ENCODE results near the gene ZNF569.
"Not testable (repeated sequence)": the region's sequence is repeated elsewhere in the genome, so short reads cannot be mapped to it uniquely, and the experiment has no call there.

The ZNF569 gene

DNA sequence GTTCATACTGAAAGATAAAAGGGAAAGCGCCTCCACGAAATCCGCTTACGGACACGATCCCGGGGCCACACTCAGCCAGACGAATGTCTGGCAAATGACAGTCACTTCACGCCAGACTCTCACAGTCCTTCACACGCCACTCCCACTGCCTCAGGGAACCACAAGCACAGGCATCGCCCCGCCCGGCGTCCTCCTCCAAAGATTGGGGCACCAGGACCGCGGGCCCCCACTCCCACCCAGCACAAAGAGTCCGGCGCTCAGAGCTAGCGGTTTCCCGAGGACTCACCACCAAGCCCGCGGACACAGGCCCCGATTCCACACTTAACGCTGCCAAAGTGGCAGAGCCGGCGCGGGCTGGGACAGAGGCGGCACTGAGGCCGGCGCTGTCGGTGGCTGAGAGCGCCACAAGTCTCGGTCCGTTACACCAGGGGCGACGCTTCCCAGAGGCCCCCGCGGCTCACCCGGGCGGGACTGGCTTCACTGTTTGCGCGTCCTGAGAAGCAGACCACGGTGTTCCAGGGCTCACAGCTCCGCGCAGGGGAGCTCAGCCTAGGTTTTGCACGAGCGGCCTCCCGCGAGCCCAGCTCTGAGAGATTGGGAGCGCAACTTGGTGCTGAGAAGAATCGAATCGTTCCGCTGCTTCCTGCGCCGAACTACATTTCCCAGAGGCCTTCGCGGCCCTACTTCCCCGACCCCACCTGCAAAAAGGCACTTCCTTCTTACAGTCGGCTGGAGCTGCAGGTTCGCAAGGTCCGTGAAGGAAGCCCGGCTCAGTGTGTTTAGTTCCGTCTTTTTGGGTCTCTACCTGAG lies at the start of gene ZNF569:
ZNF569 (minus strand) TSS at position 647 of the 810 bp plus-strand sequence. CDS start 22,523 bp downstream, outside the sequence.
- DNase-seq, result peak; percentile 97

DNA sequence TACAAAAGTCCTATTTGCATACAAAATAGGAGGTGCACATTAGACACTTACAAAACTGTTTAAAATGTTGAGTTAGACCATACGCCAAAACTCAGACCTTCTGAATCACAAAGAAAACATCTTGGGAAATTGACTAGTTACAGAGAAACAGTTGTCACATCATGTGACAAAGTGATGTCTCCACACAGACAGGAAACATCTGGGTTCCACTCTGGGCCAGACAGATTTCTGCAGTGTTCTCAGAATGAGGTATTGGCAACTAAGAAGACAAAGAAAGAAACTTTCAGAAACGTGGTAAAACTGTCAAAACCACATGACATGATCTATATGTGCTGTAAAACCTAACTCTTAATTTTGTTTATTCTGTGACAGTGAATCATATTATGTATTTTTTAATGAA lies 46.2 kb upstream of the ZNF569 start:
- no peak for DNase-seq

DNA sequence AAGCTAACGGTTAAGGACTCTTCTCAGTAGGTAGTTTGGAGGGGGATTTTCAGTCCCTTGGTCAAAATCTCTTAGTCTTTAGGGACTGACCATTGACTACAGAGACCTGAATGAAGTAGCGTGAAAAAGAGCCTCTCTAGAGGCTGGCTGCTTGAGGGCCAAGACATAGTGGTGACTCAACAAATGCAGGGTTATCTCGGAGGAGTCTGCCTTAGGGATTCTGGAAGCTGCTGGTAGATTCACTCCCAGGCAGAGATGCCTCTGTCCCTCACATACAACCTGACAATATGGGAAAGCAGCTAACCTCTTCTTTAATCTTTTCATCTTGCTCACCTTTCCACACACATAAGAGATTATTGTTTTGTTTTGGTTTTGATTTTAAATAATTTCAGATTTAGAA lies 44.6 kb upstream of the ZNF569 start:
- DNase-seq, result no peak

DNA sequence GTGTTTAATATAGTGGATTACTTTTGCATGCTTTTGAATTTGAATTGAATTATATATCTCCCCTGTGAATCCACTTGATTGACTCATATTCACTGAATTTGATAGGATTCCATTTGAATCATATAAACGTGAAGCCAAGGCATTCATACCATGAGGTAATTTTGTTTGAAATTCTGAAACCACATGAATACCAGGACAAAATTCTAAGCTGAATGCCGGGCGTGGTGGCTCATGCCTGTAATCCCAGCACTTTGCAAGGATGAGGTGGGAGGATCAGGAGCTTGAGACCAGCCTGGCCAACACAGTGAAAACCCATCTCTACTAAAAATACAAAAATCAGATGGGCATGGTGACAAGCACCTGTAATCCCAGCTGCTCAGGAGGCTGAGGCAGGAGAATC lies 43.9 kb upstream of the ZNF569 start:
- DNase-seq, result no peak

DNA sequence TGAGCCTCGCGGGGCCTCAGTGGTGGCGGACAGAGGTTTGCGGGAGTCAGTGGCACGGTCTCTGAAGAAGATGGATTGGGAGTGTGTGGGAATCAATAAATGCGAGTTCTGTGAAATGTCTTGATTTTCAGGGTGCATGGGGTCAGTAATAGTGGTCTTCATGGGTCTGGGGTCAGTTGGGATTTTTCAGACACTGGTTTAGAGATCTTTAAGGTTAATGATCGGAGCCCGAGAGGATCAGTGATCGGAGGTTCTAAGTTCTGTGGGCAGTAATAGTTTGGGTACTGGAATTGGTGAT lies 39.9 kb upstream of the ZNF569 start:
- no peak for DNase-seq

DNA sequence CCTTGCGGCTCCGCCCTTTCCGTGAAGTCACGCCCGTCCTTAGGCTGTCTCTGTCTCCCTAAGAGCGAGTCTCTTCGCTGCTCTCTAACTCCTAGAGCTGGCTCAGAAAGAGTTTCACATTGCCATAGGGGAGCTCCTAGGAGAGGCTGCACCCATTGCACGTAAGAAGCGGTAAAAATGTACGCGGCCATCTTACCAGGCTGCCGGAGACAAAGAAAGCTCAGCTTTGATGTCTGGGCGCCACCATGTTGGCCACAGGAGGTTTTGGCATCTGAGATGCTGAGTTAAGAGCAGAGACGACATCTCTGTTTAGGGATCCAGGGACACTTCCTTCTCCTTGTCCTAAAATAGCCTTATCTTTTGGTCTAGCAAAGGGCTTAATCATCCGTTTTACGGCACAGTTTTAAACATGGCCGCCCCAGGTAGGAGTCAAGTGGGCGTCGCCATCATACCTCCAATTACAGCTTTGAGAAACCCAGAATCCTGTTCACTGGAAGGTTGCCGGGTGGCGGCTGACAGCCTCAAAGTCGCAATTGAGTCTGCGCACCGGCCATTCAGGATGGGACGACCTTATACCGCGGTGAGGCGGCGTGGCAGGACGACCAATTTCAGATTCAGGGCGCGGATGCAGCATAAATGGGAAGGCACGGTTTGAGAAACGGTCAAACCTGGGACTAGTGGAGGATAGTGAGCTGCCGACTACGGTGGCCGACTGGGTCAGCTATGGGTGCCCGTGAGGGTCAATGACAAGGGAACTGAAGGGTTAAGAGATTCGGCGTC lies 39.3 kb upstream of the ZNF569 start, which contains the start of gene ZNF793:
ZNF793 (plus strand) TSS at position 553 of the 780 bp plus-strand sequence. CDS start 16,501 bp downstream, outside the sequence.
- DNase-seq, result peak; percentile 95

DNA sequence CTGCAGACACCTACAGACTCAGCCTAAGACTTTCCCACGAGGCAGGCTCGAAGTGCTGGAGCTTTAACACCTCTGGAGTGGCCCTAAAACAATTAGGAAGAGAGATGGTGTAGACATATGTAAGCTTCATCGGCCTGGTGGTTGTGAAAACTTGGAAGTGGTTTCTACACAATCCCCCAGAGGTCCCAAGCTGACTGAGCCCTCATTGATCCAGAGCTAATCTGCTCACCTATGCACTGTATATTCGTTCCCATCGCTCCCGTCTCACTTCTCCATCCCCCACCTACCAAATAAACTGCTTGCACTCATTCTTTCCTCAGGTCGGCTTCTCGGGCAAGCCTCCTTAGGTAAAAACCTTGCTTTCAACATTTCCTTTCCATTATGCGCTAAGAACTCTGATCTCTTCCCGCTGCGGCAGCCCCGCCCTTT lies 38.7 kb upstream of the ZNF569 start:
- no peak for DNase-seq

DNA sequence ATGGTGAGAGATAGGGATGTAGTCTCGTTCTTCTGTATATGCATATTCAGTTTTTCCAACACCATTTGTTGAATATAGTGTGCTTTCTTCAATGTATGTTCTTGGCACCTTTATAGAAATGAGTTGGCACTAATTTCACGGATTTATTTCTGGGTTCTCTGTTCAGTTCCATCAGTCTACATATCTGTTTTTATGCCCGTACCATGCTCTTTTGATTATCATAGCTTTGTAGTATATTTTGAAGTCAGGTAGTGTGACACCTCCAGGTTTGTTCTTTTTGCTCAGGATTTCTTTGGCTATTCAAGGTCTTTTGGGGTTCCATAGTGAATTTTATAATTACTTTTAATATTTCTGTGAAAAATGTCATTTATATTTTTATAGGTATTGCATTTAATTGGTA lies 25.0 kb upstream of the ZNF569 start:
- DNase-seq, result no peak

DNA sequence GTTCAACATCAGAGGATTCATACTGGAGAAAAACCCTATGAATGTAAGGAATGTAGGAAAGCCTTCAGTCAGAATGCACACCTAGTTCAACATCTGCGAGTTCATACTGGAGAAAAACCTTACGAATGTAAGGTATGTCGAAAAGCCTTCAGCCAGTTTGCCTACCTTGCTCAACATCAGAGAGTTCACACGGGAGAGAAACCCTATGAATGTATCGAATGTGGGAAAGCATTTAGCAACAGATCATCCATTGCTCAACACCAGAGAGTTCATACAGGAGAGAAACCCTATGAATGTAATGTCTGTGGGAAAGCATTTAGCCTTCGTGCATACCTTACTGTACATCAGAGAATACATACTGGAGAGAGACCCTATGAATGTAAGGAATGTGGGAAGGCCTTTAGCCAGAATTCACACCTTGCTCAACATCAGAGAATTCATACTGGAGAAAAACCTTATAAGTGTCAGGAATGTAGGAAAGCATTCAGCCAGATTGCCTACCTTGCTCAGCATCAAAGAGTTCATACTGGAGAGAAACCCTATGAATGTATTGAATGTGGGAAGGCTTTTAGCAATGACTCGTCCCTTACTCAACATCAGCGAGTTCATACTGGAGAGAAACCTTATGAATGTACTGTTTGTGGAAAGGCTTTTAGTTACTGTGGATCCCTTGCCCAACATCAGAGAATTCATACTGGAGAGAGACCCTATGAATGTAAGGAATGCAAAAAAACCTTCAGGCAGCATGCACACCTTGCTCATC lies 17.3 kb upstream of the ZNF569 start:
- peak; percentile 18 for DNase-seq

DNA sequence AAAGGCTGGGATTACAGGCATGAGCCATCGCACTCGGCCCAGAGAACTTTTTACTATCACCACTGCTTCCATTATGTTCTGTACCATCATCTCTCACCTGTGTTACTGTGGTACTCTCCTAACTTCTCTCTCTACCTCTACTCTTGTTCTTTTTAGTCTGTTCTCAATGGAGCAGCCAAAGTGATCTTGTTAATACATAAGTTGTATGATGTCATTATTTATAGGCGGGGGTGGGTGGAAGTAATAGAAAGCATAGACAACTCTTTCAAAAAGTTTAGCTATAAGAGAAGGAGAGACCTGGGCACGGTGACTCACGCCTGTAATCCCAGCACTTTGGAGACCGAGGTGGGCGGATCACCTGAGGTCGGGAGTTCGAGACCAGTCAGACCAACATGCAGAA lies 4.9 kb upstream of the ZNF569 start:
- DNase-seq, result no peak

DNA sequence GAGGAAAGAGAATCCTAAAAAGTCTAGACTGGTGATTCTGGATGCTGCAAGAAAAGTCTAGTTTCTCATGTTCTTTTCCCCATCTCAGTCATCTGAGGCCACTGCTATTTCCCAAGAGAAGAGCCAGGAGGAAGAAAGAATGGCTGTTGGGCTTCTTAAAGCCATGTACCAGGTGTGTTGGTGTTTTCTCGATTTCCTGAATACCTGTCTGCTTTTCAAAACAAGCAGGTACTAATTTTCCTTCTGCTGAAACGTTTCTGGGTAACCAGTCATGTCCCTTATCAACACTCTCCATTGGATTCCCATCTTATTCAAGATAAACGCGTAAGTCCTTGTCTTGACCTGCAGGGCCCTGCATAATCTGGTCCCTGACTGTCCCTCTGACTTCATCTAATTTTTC lies 3.0 kb upstream of the ZNF569 start:
- DNase-seq, result peak; percentile 14

DNA sequence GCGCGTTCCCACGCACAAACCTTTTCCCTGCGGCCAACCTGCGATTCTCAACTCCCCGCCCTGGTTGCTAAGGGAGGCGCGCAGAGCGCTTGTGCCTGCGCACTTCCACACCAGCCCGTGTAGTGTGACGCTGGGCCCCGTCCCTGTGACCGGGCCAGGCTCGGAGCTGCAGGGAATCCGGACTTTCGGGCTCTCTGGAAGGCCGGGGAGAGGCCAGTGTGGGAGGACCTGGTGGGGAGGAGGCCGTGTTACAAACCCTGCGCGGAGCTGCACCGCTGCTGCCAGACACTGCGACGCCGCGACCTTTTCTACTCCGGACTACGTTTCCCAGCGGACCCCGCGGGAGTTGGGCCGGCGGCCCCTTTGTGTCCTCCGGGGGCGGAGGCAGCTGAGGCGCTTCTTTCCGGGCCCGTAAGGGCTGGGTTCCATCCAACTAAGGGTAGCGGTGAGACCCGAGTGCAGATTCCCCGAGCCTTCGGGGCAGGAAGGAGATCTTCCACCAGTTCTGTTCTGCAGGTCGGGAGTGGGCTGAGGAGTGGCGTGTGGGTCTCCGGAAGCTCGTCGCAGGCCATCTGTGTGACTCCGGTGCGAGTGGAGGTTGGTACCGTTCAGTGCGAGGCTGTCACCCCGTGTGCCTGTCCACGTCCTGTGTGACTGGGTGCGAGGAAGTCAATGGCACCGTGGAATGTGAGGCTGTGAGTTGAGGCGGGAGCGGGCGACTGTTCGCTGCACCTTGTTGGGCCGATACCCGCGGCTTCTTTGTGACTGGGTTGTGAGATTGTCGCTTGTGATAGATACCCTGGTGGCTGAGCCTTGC lies 1.9 kb upstream of the ZNF569 start, which contains the start of gene ZNF570:
ZNF570 (plus strand) TSS at position 396 of the 817 bp plus-strand sequence. CDS start 999 bp downstream, outside the sequence.
- peak; percentile 95 for DNase-seq

DNA sequence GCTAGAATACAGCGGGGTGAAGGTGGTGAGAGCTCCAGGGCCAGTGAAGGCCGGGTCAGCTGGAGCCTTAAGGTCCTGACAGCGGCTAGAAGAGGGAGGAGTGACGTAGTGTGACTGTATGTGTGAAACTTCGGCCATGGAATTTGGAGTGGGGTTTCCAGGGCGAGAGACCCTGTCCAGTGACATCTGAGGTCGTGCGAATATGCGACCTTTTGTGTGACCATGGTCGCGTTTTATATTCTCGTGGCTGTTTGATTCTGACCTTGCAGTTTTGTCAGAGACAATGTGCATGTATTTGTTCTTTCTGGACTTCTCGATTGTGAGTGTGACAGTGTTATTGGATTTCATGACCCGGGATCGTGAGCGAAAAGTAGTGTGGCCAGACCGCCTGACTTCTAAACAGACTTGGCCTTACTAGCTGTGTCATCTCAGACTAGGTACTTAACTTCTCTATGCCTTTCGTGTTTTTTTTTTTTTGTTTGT lies 405 bp upstream of the ZNF569 start:
- DNase-seq, result no peak

DNA sequence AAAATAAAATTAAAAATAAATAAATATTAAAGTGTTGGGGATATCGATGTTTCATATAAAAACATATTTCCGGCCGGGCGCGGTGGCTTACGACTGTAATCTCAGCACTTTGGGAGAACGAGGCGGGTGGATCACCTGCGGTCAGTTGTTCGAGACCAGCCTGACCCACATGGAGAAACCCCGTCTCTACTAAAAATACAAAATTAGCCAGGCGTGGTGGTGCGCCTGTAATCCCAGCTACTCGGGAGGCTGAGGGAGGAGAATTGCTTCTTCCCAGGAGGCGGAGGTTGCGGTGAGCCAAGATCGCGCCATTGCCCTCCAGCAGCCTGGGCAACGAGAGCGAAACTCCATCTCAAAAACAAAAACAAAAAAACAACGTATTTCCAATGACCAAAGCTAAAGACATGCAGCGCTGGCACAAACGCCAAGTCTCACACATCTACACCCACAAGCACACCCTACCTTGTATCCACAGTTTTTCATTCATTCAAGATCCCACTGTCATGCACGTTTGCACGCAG lies 907 bp downstream of the ZNF569 start:
- DNase-seq, result no peak

DNA sequence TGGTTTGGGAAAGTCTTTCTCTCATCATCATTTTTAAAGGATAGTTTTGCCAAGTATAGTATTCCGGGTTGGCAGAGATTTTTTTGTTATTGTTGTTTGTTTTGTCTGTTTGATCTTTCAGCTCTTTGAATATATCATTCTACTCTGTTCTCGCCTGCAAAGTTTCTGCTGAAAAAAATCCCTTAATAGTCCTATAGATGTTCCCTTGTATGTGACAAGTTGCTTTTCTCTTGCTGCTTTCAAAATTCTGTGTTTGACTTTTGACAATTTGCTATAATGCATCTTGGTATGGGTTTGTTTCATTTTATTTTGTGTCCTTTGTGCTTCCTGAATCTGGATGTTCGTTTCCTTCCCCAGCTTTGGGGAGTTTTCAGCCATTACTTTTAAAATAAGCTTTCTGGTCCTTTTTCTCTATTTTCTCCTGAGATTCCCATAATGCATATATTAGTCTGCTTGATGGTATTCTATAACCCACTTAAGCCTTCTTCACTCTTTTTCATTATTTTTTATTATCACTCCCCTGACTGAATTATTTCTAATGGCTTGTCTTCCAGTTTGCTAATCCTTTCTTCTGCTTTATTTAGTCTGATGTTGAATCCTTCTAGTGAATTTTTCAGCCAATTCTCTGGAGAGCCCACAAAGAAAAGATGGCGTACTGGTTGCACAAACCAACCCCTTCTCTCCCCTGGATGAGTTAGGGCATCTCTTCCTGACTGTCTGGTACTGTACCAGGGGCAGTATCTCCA lies 14.6 kb downstream of the ZNF569 start:
- DNase-seq, result no peak

DNA sequence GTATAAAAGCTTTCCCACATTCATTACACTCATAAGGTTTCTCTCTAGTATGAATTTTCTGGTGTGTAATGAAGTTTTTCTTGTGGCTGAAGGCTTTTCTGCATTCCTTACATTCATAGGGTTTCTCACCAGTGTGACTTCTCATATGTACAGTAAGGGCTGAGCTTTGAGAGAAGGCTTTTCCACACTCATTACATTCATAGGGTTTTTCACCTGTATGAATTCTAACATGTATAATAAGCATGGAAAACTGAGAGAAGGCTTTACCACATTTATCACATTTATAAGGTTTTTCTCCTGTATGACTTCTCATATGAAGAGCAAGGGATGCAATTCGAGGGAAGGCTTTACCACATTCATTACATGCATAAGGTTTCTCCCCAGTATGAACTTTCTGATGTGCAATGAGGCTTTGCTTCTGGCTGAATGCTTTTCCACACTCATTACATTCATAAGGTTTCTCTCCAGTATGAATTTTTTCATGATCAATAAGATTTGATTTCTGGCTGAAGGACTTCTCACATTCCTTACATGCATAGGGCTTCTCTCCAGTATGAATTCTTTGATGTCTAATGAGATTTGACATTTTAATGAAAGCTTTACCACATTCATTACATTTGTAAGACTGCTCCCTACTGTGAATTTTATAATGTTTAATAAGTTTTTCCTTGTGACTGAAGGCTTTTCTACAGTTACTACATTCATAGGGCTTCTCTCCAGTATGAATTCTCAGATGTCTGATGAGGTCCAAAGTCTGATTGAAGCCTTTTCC lies 53.7 kb downstream of the ZNF569 start:
- DNase-seq, result peak; percentile 39

DNA sequence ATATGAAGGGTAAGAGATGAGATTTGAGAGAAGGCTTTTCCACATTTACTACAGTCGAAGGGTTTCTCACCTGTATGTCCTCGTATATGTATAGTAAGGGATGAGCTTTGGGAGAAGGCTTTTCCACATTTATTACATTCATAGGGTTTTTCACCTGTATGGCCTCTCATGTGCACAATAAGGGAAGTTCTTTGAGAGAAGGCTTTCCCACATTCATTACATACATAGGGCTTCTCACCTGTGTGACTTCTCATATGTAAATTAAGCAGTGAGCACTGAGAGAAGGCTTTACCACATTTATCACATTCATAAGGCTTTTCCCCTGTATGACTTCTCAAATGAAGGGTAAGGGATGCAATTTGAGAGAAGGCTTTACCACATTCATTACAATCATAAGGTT lies 54.5 kb downstream of the ZNF569 start:
- no peak for DNase-seq

DNA sequence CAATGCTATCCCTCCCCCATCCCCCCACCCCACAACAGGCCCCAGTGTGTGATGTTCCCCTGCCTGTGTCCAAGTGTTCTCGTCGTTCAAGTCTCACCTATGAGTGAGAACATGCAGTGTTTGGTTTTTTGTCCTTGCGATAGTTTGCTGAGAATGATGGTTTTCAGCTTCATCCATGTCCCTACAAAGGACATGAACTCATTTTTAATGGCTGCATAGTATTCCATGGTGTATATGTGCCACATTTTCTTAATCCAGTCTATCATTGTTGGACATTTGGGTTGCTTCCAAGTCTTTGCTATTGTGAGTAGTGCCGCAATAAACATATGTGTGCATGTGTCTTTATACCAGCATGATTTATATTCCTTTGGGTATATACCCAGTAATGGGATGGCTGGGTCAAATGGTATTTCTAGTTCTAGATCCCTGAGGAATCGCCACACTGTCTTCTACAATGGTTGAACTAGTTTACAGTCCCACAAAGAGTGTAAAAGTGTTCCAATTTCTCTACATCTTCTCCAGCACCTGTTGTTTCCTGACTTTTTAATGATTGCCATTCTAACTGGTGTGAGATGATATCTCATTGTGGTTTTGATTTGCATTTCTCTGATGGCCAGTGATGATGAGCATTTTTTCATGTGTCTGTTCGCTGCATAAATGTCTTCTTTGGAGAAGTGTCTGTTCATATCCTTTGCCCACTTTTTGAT lies 61.0 kb downstream of the ZNF569 start:
- DNase-seq, result not testable (repeated sequence)

DNA sequence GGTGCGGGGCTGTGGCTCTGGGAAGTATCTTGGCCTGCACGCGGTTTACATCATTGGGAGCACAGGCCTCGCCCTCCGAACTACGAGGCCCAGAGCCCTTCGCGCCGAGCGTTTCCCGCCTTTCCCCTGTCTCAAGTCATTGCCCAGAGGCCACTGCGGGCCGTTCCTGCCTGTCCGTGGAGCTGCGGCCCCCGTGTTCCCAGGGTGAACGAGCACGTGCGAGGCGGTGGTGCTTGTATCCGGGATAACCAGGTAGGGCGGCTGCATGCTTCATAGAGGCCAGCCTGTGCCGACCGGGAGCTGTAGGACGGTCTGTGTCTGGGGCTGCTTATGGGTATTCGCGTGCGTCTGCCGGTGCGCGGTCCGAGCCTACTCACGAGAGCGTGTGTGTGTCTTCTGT lies 63.8 kb downstream of the ZNF569 start:
- DNase-seq, result no peak

DNA sequence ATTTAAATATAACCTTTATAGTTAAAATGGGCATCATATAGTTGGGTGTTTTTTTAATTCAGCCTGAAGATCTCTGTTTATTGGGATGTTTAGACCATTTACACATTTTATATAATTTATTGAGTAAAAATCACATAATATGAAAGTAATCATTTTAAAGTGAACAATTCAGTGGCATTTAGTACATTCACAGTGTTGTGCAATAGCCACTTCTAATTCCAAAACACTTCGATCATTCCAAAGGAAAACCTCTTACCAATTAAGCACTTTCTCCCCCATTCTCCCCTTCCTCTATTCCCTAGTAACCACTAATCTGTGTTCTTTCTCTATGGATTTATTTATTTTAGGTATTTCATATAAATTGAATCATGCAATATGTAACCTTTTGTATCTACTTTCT lies 66.2 kb downstream of the ZNF569 start:
- DNase-seq, result no peak
